Measurements from ENCODE around the gene PLAC1. TPM values are rescaled to one million over a fixed set of nuclear protein-coding genes. Genes with fewer than 3 reads are reported as not detected.

The PLAC1 gene
- polyA plus RNA-seq, 4 donors = 0.06 to 0.07 TPM; not detected in 2

DNA sequence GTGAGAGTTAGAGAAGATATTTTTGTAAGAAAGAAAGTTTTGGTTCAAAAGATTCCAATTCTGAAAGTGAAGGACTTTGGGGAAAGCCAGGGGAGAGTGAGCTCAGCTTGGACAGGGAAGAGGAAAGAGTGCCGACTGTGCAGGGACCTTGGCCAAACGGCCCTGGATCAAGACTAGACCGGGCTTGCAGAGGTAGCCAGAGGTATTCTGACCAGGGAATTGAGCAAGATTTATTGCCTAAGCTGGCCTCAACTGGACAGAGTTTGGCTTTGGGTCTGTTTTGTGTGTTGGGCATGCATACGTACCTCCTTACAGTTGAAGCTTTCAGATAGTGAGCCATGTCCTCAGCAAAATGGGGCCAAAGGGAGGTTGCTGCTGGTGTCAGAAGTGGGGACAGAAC lies 11.6 kb downstream of the PLAC1 start:
- Histone ChIP-seq H3K27me3 (ENCODE audit: control insufficient read depth in 3 of 3, insufficient read depth in 3 of 3, low read length in 3 of 3) (no peaks in the 10 kb centered on the region), H3K27ac (ENCODE audit: low read depth in 1 of 3, low read length in 2 of 3) (no peak overlapping the region), H3K9me3 (ENCODE audit: control insufficient read depth in 2 of 2, insufficient read depth in 1 of 2, low read depth in 1 of 2, low read length in 1 of 2) (no peaks in the 10 kb centered on the region), H3K4me1 (ENCODE audit: control insufficient read depth in 3 of 3, insufficient read depth in 2 of 3, low read depth in 1 of 3, low read length in 2 of 3) (no peaks in the 10 kb centered on the region), H3K36me3 (ENCODE audit: control insufficient read depth in 3 of 3, insufficient read depth in 2 of 3, low read depth in 1 of 3, low read length in 3 of 3) (no peaks in the 10 kb centered on the region), H3K4me3 (ENCODE audit: low read depth in 1 of 3, low read length in 3 of 3) (no peak overlapping the region)
- WGBS, 3 donors = 79 to 89% (median 80%) methylated on average over 4 of the region's 4 CpGs
- no peak for FAIRE-seq
- DNase-seq = no peak

DNA sequence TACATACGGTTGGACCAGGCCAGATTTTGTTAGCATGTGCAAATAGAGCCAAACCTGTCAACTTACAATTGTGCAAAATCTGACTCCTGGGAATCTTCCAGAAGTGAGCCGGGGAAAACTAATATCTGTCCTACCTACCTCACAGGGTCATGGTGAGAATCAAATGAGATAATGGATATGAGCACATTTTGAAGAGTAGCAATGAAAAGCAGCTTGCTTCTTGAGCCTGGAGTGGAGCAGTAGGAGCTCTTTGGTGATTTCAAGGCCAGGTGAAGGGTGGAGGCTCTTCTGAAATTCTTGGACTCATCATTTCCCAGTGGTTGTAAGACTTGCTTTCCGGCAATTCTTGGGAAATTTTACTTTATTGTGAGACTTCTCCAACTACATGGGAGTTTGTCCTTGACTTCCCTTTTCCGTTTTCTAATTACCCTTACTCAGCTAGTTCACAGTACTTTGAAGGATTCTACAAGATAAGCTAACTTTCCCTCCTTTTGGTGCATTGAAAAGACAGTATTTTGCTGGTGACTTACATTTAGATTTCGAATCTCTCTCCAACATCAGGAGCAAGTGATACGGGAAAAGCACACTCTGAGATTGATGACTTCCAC lies 12.2 kb downstream of the PLAC1 start:
- no peak for DNase-seq
- H3K27me3 ChIP-seq (ENCODE audit: control insufficient read depth in 3 of 3, insufficient read depth in 3 of 3, low read length in 3 of 3) = no peaks in the 10 kb centered on the region
- H3K4me3 ChIP-seq (ENCODE audit: low read depth in 1 of 3, low read length in 3 of 3) = no peak overlapping the region
- H3K9me3 ChIP-seq (ENCODE audit: control insufficient read depth in 2 of 2, insufficient read depth in 1 of 2, low read depth in 1 of 2, low read length in 1 of 2) = no peaks in the 10 kb centered on the region
- FAIRE-seq = no peak
- H3K36me3 ChIP-seq (ENCODE audit: control insufficient read depth in 3 of 3, insufficient read depth in 2 of 3, low read depth in 1 of 3, low read length in 3 of 3) = no peaks in the 10 kb centered on the region
- H3K27ac ChIP-seq (ENCODE audit: low read depth in 1 of 3, low read length in 2 of 3) = no peak overlapping the region
- WGBS, 3 donors = 70 to 86% (median 85%) methylated on average over 6 of the region's 6 CpGs
- no peaks in the 10 kb centered on the region for H3K4me1 ChIP-seq (ENCODE audit: control insufficient read depth in 3 of 3, insufficient read depth in 2 of 3, low read depth in 1 of 3, low read length in 2 of 3)

DNA sequence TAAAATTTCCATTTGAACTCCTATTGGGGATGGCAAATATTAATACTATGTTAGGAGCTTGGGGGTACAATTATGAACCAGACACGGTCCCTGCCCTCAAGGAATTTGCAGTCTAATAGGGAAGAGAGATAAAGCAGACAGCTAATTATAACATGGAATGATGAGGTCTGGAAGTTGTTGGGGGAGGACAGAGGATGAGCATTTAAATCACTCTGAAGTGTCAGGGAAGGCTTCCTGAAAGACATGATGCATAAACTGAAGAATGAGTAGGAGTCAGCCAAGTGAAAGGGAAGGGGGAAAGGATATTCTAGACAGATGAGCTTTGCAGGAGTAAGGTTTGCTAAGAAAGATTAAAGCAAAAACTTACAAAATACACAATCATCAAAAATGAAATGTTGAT lies 15.9 kb downstream of the PLAC1 start:
- Histone ChIP-seq H3K4me1 (ENCODE audit: control insufficient read depth in 3 of 3, insufficient read depth in 2 of 3, low read depth in 1 of 3, low read length in 2 of 3) (no peaks in the 10 kb centered on the region), H3K36me3 (ENCODE audit: control insufficient read depth in 3 of 3, insufficient read depth in 2 of 3, low read depth in 1 of 3, low read length in 3 of 3) (no peaks in the 10 kb centered on the region), H3K27me3 (ENCODE audit: control insufficient read depth in 3 of 3, insufficient read depth in 3 of 3, low read length in 3 of 3) (no peaks in the 10 kb centered on the region), H3K9me3 (ENCODE audit: control insufficient read depth in 2 of 2, insufficient read depth in 1 of 2, low read depth in 1 of 2, low read length in 1 of 2) (no peaks in the 10 kb centered on the region), H3K4me3 (ENCODE audit: low read depth in 1 of 3, low read length in 3 of 3) (no peak overlapping the region), H3K27ac (ENCODE audit: low read depth in 1 of 3, low read length in 2 of 3) (no peak overlapping the region)
- 54 to 71% (median 68%) methylated on average over 1 of the region's 1 CpG for WGBS, 3 donors
- no peak for DNase-seq
- FAIRE-seq = no peak

DNA sequence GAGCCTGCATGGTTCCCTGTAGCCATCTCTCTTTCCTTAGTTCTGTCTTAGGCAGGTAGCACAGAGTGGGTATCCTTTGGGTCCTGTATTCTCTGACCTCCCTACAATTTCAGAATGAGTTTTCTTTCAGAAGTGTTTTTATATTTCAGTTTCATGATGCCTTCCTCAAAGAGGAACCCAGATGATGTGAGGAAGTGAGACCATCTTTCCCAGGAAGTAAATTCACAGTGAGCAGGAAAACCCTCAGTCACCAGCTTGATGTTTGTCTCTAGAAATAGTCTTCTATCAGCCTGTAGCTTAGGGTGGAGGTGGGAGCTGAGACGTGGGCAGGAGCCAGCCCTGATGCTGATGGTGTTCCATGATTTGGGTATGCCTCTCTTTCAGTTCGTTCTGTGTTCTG lies 16.9 kb downstream of the PLAC1 start:
- H3K9me3 ChIP-seq (ENCODE audit: control insufficient read depth in 2 of 2, insufficient read depth in 1 of 2, low read depth in 1 of 2, low read length in 1 of 2) = no peaks in the 10 kb centered on the region
- H3K27ac ChIP-seq (ENCODE audit: low read depth in 1 of 3, low read length in 2 of 3) = no peak overlapping the region
- no peak overlapping the region for H3K4me3 ChIP-seq (ENCODE audit: low read depth in 1 of 3, low read length in 3 of 3)
- DNase-seq (no peak), FAIRE-seq (no peak)
- WGBS, 3 donors = 29 to 75% (median 65%) methylated on average over 2 of the region's 2 CpGs
- H3K27me3 ChIP-seq (ENCODE audit: control insufficient read depth in 3 of 3, insufficient read depth in 3 of 3, low read length in 3 of 3) = no peaks in the 10 kb centered on the region
- no peaks in the 10 kb centered on the region for H3K36me3 ChIP-seq (ENCODE audit: control insufficient read depth in 3 of 3, insufficient read depth in 2 of 3, low read depth in 1 of 3, low read length in 3 of 3)
- H3K4me1 ChIP-seq (ENCODE audit: control insufficient read depth in 3 of 3, insufficient read depth in 2 of 3, low read depth in 1 of 3, low read length in 2 of 3) = no peaks in the 10 kb centered on the region

DNA sequence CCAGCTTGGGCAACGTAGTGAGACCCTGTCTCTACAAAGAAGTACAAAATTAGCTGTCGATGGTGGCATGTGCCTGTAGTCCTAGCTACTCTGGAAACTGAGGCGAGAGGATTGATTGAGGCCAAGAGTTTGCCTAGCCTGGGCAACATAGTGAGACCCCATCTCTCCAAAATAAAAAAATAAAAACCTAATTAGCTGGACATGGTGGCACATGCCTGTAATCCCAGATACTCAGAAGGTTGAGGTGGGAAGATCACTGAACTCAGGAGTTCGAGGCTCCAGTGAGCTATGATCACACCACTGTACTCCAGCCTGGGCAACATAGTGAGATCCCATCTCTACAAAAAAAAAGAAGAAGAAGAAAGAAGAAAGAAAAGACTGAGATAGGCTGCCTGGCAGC lies 17.4 kb downstream of the PLAC1 start:
- 65 to 86% (median 75%) methylated on average over 4 of the region's 4 CpGs for WGBS, 3 donors
- no peaks in the 10 kb centered on the region for H3K4me1 ChIP-seq (ENCODE audit: control insufficient read depth in 3 of 3, insufficient read depth in 2 of 3, low read depth in 1 of 3, low read length in 2 of 3)
- no peak for FAIRE-seq

DNA sequence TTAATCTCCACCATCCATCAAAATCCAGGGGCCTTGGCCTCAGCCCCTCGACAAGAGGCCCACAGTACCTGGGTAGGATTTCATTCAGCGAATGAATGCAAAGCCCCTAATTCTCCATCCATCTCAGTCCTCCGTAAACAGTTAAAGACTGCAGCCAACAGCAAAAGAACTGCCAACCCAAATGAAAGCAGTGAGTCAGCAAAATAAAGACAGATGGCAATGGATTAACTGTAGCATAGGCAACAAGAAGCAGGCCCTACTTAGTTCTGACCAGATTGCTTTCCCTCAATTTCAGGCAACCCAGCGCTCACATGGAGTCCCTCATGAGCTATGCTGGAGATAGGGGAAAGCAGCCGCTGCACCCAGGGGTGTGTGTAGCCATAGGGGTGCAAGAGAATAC lies 21.4 kb downstream of the PLAC1 start:
- Histone ChIP-seq H3K27ac (ENCODE audit: low read depth in 1 of 3, low read length in 2 of 3) (no peak overlapping the region), H3K4me1 (ENCODE audit: control insufficient read depth in 3 of 3, insufficient read depth in 2 of 3, low read depth in 1 of 3, low read length in 2 of 3) (no peaks in the 10 kb centered on the region), H3K4me3 (ENCODE audit: low read depth in 1 of 3, low read length in 3 of 3) (no peak overlapping the region), H3K9me3 (ENCODE audit: control insufficient read depth in 2 of 2, insufficient read depth in 1 of 2, low read depth in 1 of 2, low read length in 1 of 2) (no peaks in the 10 kb centered on the region), H3K27me3 (ENCODE audit: control insufficient read depth in 3 of 3, insufficient read depth in 3 of 3, low read length in 3 of 3) (no peaks in the 10 kb centered on the region), H3K36me3 (ENCODE audit: control insufficient read depth in 3 of 3, insufficient read depth in 2 of 3, low read depth in 1 of 3, low read length in 3 of 3) (no peaks in the 10 kb centered on the region)
- FAIRE-seq = no peak
- 73 to 83% (median 81%) methylated on average over 5 of the region's 5 CpGs for WGBS, 3 donors
- no peak for DNase-seq

More for the DNA sequence above, 17.4 kb downstream of the PLAC1 start:
- Histone ChIP-seq H3K9me3 (ENCODE audit: control insufficient read depth in 2 of 2, insufficient read depth in 1 of 2, low read depth in 1 of 2, low read length in 1 of 2) (no peaks in the 10 kb centered on the region), H3K27me3 (ENCODE audit: control insufficient read depth in 3 of 3, insufficient read depth in 3 of 3, low read length in 3 of 3) (no peaks in the 10 kb centered on the region), H3K27ac (ENCODE audit: low read depth in 1 of 3, low read length in 2 of 3) (no peak overlapping the region), H3K4me3 (ENCODE audit: low read depth in 1 of 3, low read length in 3 of 3) (no peak overlapping the region), H3K36me3 (ENCODE audit: control insufficient read depth in 3 of 3, insufficient read depth in 2 of 3, low read depth in 1 of 3, low read length in 3 of 3) (no peaks in the 10 kb centered on the region)
- no peak for DNase-seq

DNA sequence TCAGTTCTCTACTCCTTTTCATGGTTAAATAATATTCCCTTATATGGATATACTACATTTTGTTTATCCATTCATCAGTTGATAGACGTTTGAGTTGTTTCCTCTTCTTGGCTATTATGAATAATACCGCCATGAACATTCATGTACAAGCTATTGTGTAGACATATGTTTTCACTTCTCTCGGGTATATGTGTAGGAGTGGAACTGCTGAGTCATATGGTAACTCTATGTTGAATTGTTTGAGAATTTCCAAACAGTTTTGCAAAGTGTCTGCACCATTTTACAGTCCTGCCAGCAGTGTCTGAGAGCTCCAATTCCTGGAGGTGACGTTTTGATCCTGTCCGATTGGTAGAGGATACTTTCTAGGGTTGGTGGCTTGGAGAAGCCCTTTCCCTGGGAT lies 23.6 kb downstream of the PLAC1 start:
- Histone ChIP-seq H3K4me1 (ENCODE audit: control insufficient read depth in 3 of 3, insufficient read depth in 2 of 3, low read depth in 1 of 3, low read length in 2 of 3) (no peaks in the 10 kb centered on the region), H3K9me3 (ENCODE audit: control insufficient read depth in 2 of 2, insufficient read depth in 1 of 2, low read depth in 1 of 2, low read length in 1 of 2) (no peaks in the 10 kb centered on the region), H3K27ac (ENCODE audit: low read depth in 1 of 3, low read length in 2 of 3) (no peak overlapping the region), H3K36me3 (ENCODE audit: control insufficient read depth in 3 of 3, insufficient read depth in 2 of 3, low read depth in 1 of 3, low read length in 3 of 3) (no peaks in the 10 kb centered on the region), H3K27me3 (ENCODE audit: control insufficient read depth in 3 of 3, insufficient read depth in 3 of 3, low read length in 3 of 3) (no peaks in the 10 kb centered on the region), H3K4me3 (ENCODE audit: low read depth in 1 of 3, low read length in 3 of 3) (no peak overlapping the region)
- DNase-seq = no peak
- no peak for FAIRE-seq
- 55 to 65% (median 61%) methylated on average over 5 of the region's 5 CpGs for WGBS, 3 donors

DNA sequence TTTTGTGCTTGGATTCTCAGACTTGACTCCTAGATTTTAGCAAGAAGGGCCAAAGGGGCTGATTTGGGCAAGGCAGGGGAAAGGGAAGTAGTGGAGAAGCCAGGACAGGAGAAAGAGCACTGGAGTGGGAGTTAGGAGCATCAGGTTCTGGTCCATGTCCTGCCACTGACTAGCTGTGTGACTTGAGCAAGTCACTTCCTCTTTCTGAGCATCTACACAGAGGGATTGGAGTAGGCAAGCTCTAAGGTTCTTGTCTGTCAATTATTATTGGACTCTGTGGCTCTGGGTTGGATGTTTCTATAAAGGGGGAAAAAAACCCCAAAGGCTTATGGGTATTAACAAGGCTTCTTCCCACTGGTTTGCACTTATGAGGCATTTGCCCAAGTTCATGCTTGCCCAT lies 24.4 kb downstream of the PLAC1 start:
- no peaks in the 10 kb centered on the region for H3K27me3 ChIP-seq (ENCODE audit: control insufficient read depth in 3 of 3, insufficient read depth in 3 of 3, low read length in 3 of 3)
- no peaks in the 10 kb centered on the region for H3K4me1 ChIP-seq (ENCODE audit: control insufficient read depth in 3 of 3, insufficient read depth in 2 of 3, low read depth in 1 of 3, low read length in 2 of 3)
- no peaks in the 10 kb centered on the region for H3K9me3 ChIP-seq (ENCODE audit: control insufficient read depth in 2 of 2, insufficient read depth in 1 of 2, low read depth in 1 of 2, low read length in 1 of 2)
- H3K36me3 ChIP-seq (ENCODE audit: control insufficient read depth in 3 of 3, insufficient read depth in 2 of 3, low read depth in 1 of 3, low read length in 3 of 3) = no peaks in the 10 kb centered on the region
- FAIRE-seq (no peak), DNase-seq (no peak)
- no peak overlapping the region for H3K4me3 ChIP-seq (ENCODE audit: low read depth in 1 of 3, low read length in 3 of 3)
- no peak overlapping the region for H3K27ac ChIP-seq (ENCODE audit: low read depth in 1 of 3, low read length in 2 of 3)

DNA sequence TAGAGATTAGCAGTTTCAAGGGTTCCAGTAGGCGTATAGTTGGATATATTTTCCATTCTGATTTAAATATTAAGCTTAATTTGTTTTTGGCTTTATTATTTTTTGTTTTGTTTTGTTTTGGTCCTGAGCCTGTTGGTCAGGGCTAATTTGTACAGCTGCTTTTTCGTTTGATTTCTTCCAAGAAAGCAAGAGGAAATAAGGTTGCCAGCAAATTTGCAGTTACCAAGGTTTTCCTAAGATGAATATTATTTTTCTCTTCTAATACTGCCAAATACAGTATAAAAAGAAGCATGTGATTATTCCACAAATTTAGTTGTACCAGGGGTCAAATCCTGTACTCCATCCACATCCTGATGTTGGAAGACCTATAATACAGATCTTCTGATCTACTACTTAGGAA lies 24.9 kb downstream of the PLAC1 start:
- Histone ChIP-seq H3K9me3 (ENCODE audit: control insufficient read depth in 2 of 2, insufficient read depth in 1 of 2, low read depth in 1 of 2, low read length in 1 of 2) (no peaks in the 10 kb centered on the region), H3K36me3 (ENCODE audit: control insufficient read depth in 3 of 3, insufficient read depth in 2 of 3, low read depth in 1 of 3, low read length in 3 of 3) (no peaks in the 10 kb centered on the region), H3K27ac (ENCODE audit: low read depth in 1 of 3, low read length in 2 of 3) (no peak overlapping the region), H3K4me1 (ENCODE audit: control insufficient read depth in 3 of 3, insufficient read depth in 2 of 3, low read depth in 1 of 3, low read length in 2 of 3) (no peaks in the 10 kb centered on the region), H3K27me3 (ENCODE audit: control insufficient read depth in 3 of 3, insufficient read depth in 3 of 3, low read length in 3 of 3) (no peaks in the 10 kb centered on the region), H3K4me3 (ENCODE audit: low read depth in 1 of 3, low read length in 3 of 3) (no peak overlapping the region)
- DNase-seq (no peak), FAIRE-seq (no peak)
- 38 to 53% (median 42%) methylated on average over 2 of the region's 2 CpGs for WGBS, 3 donors

Measured in small intestine (tissue), 7 donors.